ENCODE data around the gene PKD1. TPM values are rescaled to one million over a fixed set of nuclear protein-coding genes. Genes with fewer than 3 reads are reported as not detected.

Gene PKD1
- total and polyA plus RNA-seq, 2 of the 13 experiments (the other 11 are each of a cell fraction or from before 2014, with no cell fraction given): 22.1 to 23.0 TPM

- TF ChIP-seq SP5 (CRISPR knock-in tag; IDR thresholded peaks at IDR 0.05; ENCODE audit: borderline replicate concordance, low read depth) (no peak), TBX2 (CRISPR knock-in tag; IDR thresholded peaks at IDR 0.05; ENCODE audit: borderline replicate concordance) (no peak; the same call in 1 of the 2 replicates), FOXA3 (CRISPR knock-in tag; IDR thresholded peaks at IDR 0.05) (no peak), GMEB2 (CRISPR knock-in tag; IDR thresholded peaks at IDR 0.05; ENCODE audit: low read depth) (no peak), ZNF253 (CRISPR knock-in tag; IDR thresholded peaks at IDR 0.05; ENCODE audit: borderline replicate concordance) (no peak; the same call in 1 of the 2 replicates), MAX (IDR thresholded peaks at IDR 0.05) (peak; percentile 69), ZNF616 (CRISPR knock-in tag; IDR thresholded peaks at IDR 0.05; ENCODE audit: low read depth) (no peak), ARHGAP35 (CRISPR knock-in tag; IDR thresholded peaks at IDR 0.05; ENCODE audit: borderline replicate concordance) (peak; percentile 53; the same call in 1 of the 2 replicates), ZNF10 (CRISPR knock-in tag; IDR thresholded peaks at IDR 0.05; ENCODE audit: borderline replicate concordance, low read depth) (0 out of 2 replicates have a peak, but pooled peaks have one; percentile 40), E2F5 (CRISPR knock-in tag; conservative IDR thresholded peaks at IDR 0.05) (no peak), NR2F1 (CRISPR knock-in tag; IDR thresholded peaks at IDR 0.05) (no peak), ZBTB8A (CRISPR knock-in tag; IDR thresholded peaks at IDR 0.05; ENCODE audit: borderline replicate concordance, low read depth) (no peak), IKZF4 (CRISPR knock-in tag; IDR thresholded peaks at IDR 0.05; ENCODE audit: borderline replicate concordance, low read depth, not compliant biosample characterization) (no peak), GPBP1L1 (CRISPR knock-in tag; IDR thresholded peaks at IDR 0.05) (no peak), ARID3A (IDR thresholded peaks at IDR 0.05; ENCODE audit: low read depth, low read length) (no peak), ZNF501 (CRISPR knock-in tag; IDR thresholded peaks at IDR 0.05) (0 out of 2 replicates have a peak, but pooled peaks have one; percentile 36), ZNF558 (CRISPR knock-in tag; IDR thresholded peaks at IDR 0.05; ENCODE audit: borderline replicate concordance) (no peak), KLF16 (CRISPR knock-in tag; IDR thresholded peaks at IDR 0.05) (peak in 1 of 2 experiments; percentile 20; a peak in 1 of 4 replicates), ZNF264 (CRISPR knock-in tag; IDR thresholded peaks at IDR 0.05) (no peak)
Measured at GRCh38 chr16:2149630-2150417, 14.1 kb upstream of the PKD1 start (continued).
